AG09309 (cell line): Measurements from ENCODE around the gene PRKRIP1.

Source experiments
- DNase-seq: peaks from one replicate; pipeline ENCODE4 v3.0.0-alpha.2; 2010; ENCODE audit warnings: low read depth
- H3K4me3 ChIP-seq: 2 replicates; pipeline ENCODE4 v1.5.1; 2011; ENCODE audit warnings: mild to moderate bottlenecking, low read depth, low read length, moderate library complexity; ENCODE audit not compliant: control insufficient read depth
- CTCF ChIP-seq: IDR thresholded peaks from 2 replicates; pipeline ENCODE4 v1.5.1; 2011; ENCODE audit warnings: mild to moderate bottlenecking, low read depth, low read length, inconsistent platforms; ENCODE audit not compliant: insufficient read depth, control insufficient read depth; ENCODE audit errors: missing control alignments

The PRKRIP1 gene

GRCh38 chr7:102446387-102447156 is 50.4 kb downstream of the PRKRIP1 start:
- no peak for TF ChIP-seq CTCF
- no peak overlapping the region for H3K4me3 ChIP-seq

GRCh38 chr7:102447311-102447710 is 51.1 kb downstream of the PRKRIP1 start:
- no peak for DNase-seq
- no peak for TF ChIP-seq CTCF
- H3K4me3 ChIP-seq = no peak overlapping the region

More at GRCh38 chr7:102446387-102447156, 50.4 kb downstream of the PRKRIP1 start:
- no peak for DNase-seq

- TF ChIP-seq CTCF = no peak
- DNase-seq = no peak
- H3K4me3 ChIP-seq = no peak overlapping the region
Measured at GRCh38 chr7:102449136-102449535, 53.0 kb downstream of the PRKRIP1 start.

GRCh38 chr7:102450242-102450641 is 54.1 kb downstream of the PRKRIP1 start:
- no peak overlapping the region for H3K4me3 ChIP-seq
- TF ChIP-seq CTCF = peak; percentile 28
- no peak for DNase-seq

GRCh38 chr7:102451371-102452054 is 55.4 kb downstream of the PRKRIP1 start:
- no peak for DNase-seq
- H3K4me3 ChIP-seq = no peak overlapping the region
- no peak for TF ChIP-seq CTCF

GRCh38 chr7:102452451-102452850 is 56.3 kb downstream of the PRKRIP1 start:
- no peak for TF ChIP-seq CTCF
- H3K4me3 ChIP-seq = no peak overlapping the region
- DNase-seq = no peak
